Articular chondrocyte of knee joint (primary cell): ENCODE measurements around the gene PCSK7. TPM values are rescaled to one million over a fixed set of nuclear protein-coding genes. Genes with fewer than 3 reads are reported as not detected.

Experiments
- small RNA-seq: library from RNA; depleted of rRNA; stranded (forward); fragments of <200 nt; gene quantifications from one replicate; pipeline ENCODE3, GENCODE V24; 2012
- total RNA-seq: library from RNA; depleted of rRNA; stranded (reverse); fragments of >200 nt; gene quantifications from 2 replicates; pipeline ENCODE4 v1.2.3, GENCODE V29; 2012

The PCSK7 gene, protein sequence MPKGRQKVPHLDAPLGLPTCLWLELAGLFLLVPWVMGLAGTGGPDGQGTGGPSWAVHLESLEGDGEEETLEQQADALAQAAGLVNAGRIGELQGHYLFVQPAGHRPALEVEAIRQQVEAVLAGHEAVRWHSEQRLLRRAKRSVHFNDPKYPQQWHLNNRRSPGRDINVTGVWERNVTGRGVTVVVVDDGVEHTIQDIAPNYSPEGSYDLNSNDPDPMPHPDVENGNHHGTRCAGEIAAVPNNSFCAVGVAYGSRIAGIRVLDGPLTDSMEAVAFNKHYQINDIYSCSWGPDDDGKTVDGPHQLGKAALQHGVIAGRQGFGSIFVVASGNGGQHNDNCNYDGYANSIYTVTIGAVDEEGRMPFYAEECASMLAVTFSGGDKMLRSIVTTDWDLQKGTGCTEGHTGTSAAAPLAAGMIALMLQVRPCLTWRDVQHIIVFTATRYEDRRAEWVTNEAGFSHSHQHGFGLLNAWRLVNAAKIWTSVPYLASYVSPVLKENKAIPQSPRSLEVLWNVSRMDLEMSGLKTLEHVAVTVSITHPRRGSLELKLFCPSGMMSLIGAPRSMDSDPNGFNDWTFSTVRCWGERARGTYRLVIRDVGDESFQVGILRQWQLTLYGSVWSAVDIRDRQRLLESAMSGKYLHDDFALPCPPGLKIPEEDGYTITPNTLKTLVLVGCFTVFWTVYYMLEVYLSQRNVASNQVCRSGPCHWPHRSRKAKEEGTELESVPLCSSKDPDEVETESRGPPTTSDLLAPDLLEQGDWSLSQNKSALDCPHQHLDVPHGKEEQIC
- 36.5 and 43.9 TPM in 2 replicates for total RNA-seq

DNA sequence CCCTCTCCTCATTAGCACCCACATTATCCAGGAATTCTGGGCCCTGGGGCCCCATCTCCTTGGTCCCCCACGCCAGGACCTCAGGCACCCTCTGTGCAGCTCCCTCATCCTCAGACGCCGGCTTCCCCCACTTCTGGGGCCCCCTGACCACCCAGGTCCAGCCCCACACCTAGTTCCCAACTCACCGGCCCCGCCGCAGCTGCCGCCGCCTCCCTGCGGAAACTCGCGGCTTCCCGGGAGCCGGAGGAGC is at the start of gene PCSK7:
Gene PCSK7 (minus strand): TSS at position 232 of the 250 bp plus-strand sequence. CDS start 2,229 bp downstream, outside the sequence.

DNA sequence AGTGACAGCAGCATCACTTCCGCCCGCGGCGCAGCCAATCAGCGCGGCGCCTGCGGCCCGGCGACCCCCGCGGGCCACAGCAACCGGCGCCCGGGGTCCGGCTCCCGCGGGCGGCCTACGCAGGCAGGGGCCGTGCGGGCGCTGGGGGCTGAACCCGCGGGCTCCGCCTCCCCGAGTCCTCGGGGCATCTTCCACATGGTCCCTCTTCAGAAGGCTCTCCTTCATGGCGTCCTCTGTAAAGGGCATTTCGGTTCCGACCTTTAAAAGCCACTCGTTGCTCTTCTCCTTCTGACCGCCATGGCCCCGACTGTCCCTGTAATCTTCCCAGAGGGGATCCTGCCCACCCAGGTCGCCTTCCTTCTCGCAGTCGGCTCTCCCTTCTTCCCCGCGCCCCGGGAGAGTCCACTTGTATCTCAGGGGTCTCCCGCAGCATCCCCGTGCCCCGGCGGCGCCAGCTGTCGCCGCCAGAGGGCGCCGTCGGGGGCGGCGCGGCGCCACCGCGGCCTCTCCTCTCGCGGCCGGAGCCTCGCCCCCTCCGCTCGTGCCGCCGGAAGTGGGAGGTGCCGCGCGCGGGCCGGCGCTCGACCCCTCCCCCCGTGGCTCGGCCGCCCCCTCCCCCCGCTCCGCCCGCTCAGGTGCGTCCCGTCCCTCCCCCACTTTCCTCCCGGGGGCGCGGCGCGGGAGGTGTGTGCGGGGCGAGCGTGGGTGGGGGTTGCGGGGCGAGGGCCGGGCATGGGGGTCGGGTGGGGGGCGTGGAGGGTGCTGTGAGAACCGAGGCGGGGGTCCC is 412 bp upstream of the PCSK7 start, which contains the start of gene RNF214:
Gene RNF214 (plus strand): TSS at position 580 of the 787 bp plus-strand sequence. CDS start 1,602 bp downstream, outside the sequence.

DNA sequence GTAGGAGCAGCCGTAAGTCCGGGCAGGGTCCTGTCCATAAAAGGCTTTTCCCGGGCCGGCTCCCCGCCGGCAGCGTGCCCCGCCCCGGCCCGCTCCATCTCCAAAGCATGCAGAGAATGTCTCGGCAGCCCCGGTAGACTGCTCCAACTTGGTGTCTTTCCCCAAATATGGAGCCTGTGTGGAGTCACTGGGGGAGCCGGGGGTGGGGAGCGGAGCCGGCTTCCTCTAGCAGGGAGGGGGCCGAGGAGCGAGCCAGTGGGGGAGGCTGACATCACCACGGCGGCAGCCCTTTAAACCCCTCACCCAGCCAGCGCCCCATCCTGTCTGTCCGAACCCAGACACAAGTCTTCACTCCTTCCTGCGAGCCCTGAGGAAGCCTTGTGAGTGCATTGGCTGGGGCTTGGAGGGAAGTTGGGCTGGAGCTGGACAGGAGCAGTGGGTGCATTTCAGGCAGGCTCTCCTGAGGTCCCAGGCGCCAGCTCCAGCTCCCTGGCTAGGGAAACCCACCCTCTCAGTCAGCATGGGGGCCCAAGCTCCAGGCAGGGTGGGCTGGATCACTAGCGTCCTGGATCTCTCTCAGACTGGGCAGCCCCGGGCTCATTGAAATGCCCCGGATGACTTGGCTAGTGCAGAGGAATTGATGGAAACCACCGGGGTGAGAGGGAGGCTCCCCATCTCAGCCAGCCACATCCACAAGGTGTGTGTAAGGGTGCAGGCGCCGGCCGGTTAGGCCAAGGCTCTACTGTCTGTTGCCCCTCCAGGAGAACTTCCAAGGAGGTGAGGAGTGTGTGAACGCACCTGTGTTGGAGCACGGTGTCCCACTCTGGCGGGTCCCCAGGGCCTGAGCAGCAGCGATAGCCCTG is 32.6 kb downstream of the PCSK7 start, which contains the start of gene TAGLN:
Gene TAGLN (plus strand): TSS at position 318 of the 863 bp plus-strand sequence. CDS start 3,644 bp downstream, outside the sequence.

DNA sequence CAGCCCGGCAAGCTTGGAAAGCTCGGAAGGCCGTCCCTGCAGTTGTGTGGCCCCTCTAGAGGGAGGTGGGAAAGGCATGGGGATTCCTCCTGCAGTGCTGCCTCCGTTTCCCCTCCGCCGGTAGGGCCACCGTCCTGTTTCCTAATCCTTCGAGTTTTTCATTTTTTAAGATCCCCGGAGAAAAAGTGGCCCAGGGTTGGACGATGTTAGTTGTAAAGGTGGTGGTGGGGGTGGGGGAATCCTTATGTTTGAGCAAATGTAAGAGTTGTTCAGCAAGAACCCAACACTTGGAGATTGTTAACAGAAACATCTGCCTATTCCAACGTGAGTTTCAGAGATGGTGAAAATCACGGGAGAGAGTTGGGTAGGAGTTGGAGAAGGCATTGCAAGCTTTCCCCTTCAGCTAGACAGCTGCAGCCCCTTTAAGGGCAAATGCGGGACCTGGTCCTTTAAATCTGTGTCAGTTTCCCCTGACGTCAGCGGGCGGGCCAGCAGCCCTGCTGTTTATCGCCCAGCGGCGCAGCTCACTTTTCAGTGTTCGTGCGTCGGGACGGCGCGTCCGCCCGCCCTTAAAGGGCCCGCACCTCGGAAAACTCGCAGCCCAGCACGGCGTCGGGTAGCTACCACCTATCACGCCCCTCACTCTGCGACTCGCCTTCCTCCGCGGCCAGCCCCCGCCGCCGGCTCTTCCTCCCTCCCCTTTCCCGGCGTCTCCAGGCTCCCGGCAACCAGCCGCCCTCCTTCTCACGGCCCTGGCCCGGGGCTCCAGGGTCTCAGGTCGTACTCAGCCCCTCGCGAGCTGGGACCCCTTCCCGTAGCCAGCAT is 53.5 kb downstream of the PCSK7 start, which contains the start of gene SIDT2:
Gene SIDT2 (plus strand): TSS at position 534 of the 825 bp plus-strand sequence. CDS start 521 bp downstream, outside the sequence.

Small RNAs within 50 kb of the gene (small RNA-seq; reads per million reads assigned to genes)
- not detected for gene RF00564

Other genes starting within 250 kb of the PCSK7 start
- 31.0 and 34.8 TPM in 2 replicates for gene SIK3, start 133.6 kb downstream of the PCSK7 start, total RNA-seq
- 159 and 189 TPM in 2 replicates for gene PAFAH1B2, start 87.8 kb downstream of the PCSK7 start, total RNA-seq
- gene SIDT2, start 53.3 kb downstream of the PCSK7 start, total RNA-seq: 21.9 and 32.1 TPM in 2 replicates
- gene TAGLN, start 32.7 kb downstream of the PCSK7 start, total RNA-seq: 331 and 451 TPM in 2 replicates
- 14.2 and 17.0 TPM in 2 replicates for gene RNF214, start 598 bp upstream of the PCSK7 start, total RNA-seq
- gene BACE1-AS, start 59.3 kb upstream of the PCSK7 start, total RNA-seq: 5.1 and 5.4 TPM in 2 replicates
- gene BACE1, start 84.2 kb upstream of the PCSK7 start, total RNA-seq: 48.4 and 52.9 TPM in 2 replicates
- gene CEP164, start 95.8 kb upstream of the PCSK7 start, total RNA-seq: 38.5 and 38.8 TPM in 2 replicates